C4-2B (cell line): ENCODE data around the gene ALX3.
A peak's percentile ranks its signal among the peaks of the same experiment; 100 is the strongest.

Experiments
- H3K27ac ChIP-seq: fragments of 450-650 bp; 2 replicates; pipeline ENCODE4 v1.5.1; 2017
- CTCF ChIP-seq: fragments of 450-650 bp; conservative IDR thresholded peaks from 2 replicates; pipeline ENCODE4 v1.5.1; 2017; ENCODE audit warnings: mild to moderate bottlenecking
- ZFX ChIP-seq: fragments of 450-650 bp; IDR thresholded peaks from 2 replicates; pipeline ENCODE4 v1.6.1; 2017

Gene ALX3

GRCh38 chr1:110089561-110090275, 19.2 kb upstream of the ALX3 start:
- H3K27ac ChIP-seq = no peak overlapping the region

GRCh38 chr1:110088739-110089316, 18.4 kb upstream of the ALX3 start:
- TF ChIP-seq ZFX (no peak), CTCF (no peak)
- H3K27ac ChIP-seq = no peak overlapping the region

More at GRCh38 chr1:110089561-110090275, 19.2 kb upstream of the ALX3 start:
- TF ChIP-seq ZFX (no peak), CTCF (no peak)

- H3K27ac ChIP-seq = no peak overlapping the region
These were observed 17.6 kb upstream of the ALX3 start for GRCh38 chr1:110087812-110088738.

GRCh38 chr1:110086961-110087360, 16.5 kb upstream of the ALX3 start:
- no peak for TF ChIP-seq ZFX
- no peak for TF ChIP-seq CTCF
- H3K27ac ChIP-seq = no peak overlapping the region

More at GRCh38 chr1:110087812-110088738, 17.6 kb upstream of the ALX3 start:
- peak; percentile 83 for TF ChIP-seq CTCF
- no peak for TF ChIP-seq ZFX

- no peak overlapping the region for H3K27ac ChIP-seq
- no peak for TF ChIP-seq CTCF
These were observed 15.2 kb upstream of the ALX3 start for GRCh38 chr1:110085671-110086070.

- H3K27ac ChIP-seq = no peak overlapping the region
- TF ChIP-seq CTCF (no peak), ZFX (no peak)
These were observed 14.0 kb upstream of the ALX3 start for GRCh38 chr1:110084227-110085078.
